HG03135 (cell line): ENCODE measurements around the gene SNX21.

Experiments
- ATAC-seq: cut with Tn5 transposase; IDR thresholded peaks from one replicate; pipeline ENCODE4 v1.9.1; 2021; ENCODE audit warnings: mild to moderate bottlenecking, moderate library complexity; ENCODE audit not compliant: unreplicated experiment

The SNX21 gene

GRCh38 chr20:45874576-45874975, 41.0 kb downstream of the SNX21 start:
- no peak for ATAC-seq

GRCh38 chr20:45878076-45878761, 44.6 kb downstream of the SNX21 start:
- ATAC-seq, result no peak

DNA sequence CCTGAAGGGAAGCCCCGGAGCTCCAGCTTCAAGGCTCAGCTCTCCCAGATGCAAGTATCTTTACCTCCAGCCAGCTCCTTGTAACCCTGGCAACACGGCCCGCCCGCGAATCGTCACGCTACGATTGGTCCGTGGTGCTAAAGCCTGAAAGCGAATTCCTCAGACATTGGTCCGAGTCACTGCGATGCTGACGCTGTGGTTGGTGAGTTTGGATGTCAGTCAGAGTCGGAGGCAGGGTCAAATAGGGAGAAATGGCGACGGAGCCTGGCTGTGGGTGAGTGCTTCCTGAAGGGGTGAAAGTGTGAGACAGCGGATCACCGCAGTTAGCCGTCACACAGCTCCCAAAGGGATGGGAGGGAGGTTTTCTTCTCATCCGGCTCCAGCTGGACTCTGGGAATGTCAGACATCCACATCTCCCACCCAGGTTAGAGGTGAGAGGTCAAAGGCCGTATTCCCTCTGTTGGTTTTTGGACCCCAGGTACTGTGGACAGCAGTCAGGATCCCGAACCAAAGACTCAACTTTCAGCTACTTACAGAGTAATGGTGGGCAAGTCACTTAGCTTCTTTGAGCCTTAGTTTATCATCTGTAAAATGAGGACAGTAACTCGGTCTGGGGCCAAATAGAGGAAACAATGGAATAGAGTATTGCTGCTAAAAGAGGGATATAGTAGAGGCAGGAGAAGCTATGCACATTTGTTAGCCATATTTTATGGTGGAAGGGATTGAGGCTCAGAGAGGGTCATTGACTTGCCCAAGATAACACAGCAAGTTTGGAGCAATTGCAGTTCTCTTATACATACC, 47.6 kb downstream of the SNX21 start, which contains the start of gene ZSWIM1:
ZSWIM1 (plus strand) TSS at position 240 of the 801 bp plus-strand sequence. CDS start 1,366 bp downstream, outside the sequence.
- ATAC-seq, result peak; percentile 97

- ATAC-seq, result no peak
These were observed 49.0 kb downstream of the SNX21 start for GRCh38 chr20:45882469-45883099.

DNA sequence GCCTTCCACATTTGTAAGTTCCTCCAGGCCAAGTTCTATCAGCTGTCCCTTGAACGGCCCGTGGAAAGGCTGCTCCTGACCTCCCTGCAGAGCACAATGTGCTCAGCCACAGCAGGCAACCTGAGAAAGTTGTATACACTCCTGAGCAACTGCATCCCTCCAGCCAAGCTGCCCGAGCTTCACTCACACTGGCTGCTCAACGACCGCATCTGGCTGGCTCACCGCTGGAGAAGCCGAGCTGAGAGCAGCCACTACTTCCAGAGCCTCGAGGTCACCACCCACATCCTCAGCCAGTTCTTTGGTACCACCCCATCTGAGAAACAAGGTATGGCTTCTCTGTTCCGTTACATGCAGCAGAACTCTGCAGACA, 49.5 kb downstream of the SNX21 start:
- ATAC-seq, result no peak

DNA sequence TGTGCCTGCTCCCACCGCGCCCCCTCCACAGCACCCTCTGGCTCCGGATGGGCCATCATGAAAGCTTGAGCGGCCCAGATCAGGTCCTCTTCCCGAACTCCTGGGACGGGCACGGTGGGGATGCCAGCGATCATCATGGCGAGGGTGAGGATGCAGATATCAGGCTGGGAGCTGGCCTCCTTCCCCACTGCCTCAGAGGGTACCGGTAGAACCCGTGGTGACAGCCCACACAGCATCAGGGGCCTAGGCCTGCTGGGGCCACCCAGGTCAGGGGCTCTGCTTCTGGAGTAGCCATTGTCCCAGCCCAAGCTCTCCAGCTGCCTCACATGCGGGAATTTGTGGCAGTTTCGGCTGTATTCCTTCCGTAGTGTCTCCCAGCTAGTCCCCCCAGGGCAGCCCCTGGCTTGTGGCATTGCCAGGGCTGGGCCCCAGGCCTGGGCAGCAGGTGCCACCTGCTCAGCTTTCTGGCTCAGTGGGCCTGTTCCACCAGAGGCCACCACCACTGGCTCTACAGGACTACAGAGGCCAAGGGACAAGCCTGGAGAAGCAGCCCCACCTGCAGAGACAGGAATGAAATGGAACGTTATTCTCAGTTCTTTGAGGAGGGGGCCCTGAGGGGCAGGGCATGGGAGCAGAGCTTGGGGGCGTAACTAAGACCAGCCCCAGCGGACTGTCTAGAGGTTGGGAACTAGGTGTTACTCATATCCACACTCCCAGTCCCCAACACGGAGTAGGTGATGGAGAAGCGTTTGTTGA, 53.2 kb downstream of the SNX21 start:
- ATAC-seq, result no peak

DNA sequence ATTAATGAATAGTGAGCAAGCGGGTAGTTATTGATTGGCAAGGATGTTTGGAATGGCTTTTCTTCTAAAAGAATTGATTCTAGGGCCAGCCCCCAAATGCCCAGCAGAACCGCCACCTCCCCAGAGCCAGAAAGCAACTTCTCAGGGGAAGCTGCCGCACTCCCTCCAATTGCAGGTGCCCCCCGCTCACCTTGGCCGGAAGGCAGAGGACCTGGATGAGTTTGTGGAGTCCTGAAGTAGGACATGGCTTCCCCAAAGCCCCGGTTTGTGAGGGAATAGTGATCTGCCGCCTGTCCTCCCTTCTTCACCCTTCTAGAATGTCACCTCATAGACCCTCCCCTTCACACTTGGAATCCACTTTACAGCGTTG, 53.7 kb downstream of the SNX21 start, which contains the start of gene SPATA25:
SPATA25 (minus strand) TSS at position 277 of the 370 bp plus-strand sequence; CDS start at position 245, 32 bp downstream.
- no peak for ATAC-seq

GRCh38 chr20:45888681-45889080, 55.1 kb downstream of the SNX21 start:
- ATAC-seq, result no peak

GRCh38 chr20:45890077-45890984, 56.7 kb downstream of the SNX21 start:
- ATAC-seq, result peak; percentile 12

DNA sequence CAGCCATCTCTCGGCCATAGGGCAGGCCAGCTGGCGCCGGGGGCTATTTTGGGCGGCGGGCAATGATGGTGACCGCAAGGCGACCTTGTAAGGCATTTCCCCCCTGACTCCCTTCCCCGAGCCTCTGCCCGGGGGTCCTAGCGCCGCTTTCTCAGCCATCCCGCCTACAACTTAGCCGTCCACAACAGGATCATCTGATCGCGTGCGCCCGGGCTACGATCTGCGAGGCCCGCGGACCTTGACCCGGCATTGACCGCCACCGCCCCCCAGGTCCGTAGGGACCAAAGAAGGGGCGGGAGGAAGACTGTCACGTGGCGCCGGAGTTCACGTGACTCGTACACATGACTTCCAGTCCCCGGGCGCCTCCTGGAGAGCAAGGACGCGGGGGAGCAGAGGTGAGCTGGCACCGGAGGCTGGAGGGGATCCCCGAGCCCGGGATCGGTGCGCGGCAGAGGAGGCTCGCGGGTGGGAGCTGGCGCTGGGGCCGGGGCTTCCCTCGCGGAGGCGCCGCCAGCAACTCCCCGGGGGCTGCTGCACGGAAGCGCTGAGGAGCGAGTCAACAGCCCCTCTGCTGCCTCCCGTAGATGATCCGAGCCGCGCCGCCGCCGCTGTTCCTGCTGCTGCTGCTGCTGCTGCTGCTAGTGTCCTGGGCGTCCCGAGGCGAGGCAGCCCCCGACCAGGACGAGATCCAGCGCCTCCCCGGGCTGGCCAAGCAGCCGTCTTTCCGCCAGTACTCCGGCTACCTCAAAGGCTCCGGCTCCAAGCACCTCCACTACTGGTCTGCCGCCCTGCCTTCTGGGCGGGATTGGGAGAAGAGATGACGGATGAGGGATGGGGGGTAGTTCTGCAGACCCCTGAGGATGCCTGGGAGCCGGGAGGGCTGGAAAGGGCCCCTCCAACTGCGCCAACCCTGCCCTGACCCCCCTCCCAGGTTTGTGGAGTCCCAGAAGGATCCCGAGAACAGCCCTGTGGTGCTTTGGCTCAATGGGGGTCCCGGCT, 57.7 kb downstream of the SNX21 start, which contains the start of the genes CTSA and NEURL2:
CTSA (plus strand) TSS at position 351 of the 999 bp plus-strand sequence; CDS start at position 585, 234 bp downstream.
NEURL2 (minus strand) TSS at position 224 of the 999 bp plus-strand sequence; CDS start at position 7, 217 bp downstream.
- ATAC-seq, result peak; percentile 68

GRCh38 chr20:45892049-45892825, 58.6 kb downstream of the SNX21 start:
- ATAC-seq, result no peak
